ENCODE data around the gene ANKH.

DNA sequence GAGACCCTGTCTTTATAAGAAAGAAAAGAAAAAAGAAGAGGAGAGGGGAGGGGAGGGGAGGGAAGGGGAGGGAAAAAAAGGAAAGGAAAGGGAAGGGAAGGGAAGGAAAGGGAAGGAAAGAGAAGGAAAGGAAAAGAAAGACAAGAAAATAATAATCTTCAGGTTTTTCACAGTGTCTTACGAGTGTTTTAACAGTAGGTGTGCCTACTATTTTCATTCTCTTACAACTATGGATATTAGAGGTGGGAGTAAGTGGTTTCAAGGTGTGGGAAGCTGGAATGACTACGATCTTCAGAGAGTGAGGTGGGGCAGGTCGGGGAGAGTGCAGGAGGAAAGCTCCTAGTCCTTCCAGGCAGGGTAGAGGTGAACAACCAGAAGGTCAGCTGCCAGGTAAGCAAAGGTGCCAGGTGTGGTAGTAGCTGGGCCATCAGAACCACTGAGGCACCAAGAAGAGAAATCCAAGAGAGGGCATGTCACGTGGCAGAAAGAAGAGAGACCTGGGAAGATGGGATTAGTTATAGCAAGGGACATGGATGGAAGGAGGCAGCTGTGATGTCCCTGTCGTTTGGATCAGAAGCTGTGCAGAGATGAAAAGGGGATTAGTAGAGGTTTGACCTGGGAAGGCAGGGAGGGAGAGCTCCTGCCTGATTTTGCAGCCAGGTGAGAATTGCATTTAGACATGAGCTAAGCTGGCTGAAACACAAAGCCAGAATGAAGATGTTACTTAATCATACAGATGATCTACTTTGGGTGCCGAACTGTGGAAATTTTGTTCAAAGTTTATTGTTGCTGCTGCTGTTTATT lies 111.6 kb downstream of the ANKH start:
- TF ChIP-seq, protein P1, sequence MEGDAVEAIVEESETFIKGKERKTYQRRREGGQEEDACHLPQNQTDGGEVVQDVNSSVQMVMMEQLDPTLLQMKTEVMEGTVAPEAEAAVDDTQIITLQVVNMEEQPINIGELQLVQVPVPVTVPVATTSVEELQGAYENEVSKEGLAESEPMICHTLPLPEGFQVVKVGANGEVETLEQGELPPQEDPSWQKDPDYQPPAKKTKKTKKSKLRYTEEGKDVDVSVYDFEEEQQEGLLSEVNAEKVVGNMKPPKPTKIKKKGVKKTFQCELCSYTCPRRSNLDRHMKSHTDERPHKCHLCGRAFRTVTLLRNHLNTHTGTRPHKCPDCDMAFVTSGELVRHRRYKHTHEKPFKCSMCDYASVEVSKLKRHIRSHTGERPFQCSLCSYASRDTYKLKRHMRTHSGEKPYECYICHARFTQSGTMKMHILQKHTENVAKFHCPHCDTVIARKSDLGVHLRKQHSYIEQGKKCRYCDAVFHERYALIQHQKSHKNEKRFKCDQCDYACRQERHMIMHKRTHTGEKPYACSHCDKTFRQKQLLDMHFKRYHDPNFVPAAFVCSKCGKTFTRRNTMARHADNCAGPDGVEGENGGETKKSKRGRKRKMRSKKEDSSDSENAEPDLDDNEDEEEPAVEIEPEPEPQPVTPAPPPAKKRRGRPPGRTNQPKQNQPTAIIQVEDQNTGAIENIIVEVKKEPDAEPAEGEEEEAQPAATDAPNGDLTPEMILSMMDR (IDR thresholded peaks at IDR 0.05 in 8 of 11, conservative IDR thresholded peaks at IDR 0.05 in 3 of 11): no peak
- TF ChIP-seq POLR2AphosphoS5 (IDR thresholded peaks at IDR 0.05): no peak
- no peak for TF ChIP-seq POLR2A (IDR thresholded peaks at IDR 0.05)
